GM19467 (cell line): ENCODE measurements around the gene GSG1L.

Experiments used
- ATAC-seq: cut with Tn5 transposase; IDR thresholded peaks from one replicate; pipeline ENCODE4 v1.9.1; 2021; ENCODE audit warnings: mild to moderate bottlenecking, moderate library complexity; ENCODE audit not compliant: unreplicated experiment

GSG1L gene

GRCh38 chr16:27826081-27826892 is 237.2 kb downstream of the GSG1L start:
- no peak for ATAC-seq

GRCh38 chr16:27824786-27825185 is 238.7 kb downstream of the GSG1L start:
- ATAC-seq: no peak

- no peak for ATAC-seq
These were observed 239.5 kb downstream of the GSG1L start for GRCh38 chr16:27824006-27824405.

GRCh38 chr16:27823421-27823820 is 240.1 kb downstream of the GSG1L start:
- no peak for ATAC-seq

GRCh38 chr16:27822996-27823395 is 240.5 kb downstream of the GSG1L start:
- ATAC-seq: no peak

- no peak for ATAC-seq
These were observed 241.0 kb downstream of the GSG1L start for GRCh38 chr16:27822529-27822928.

GRCh38 chr16:27820646-27821345 is 242.7 kb downstream of the GSG1L start:
- no peak for ATAC-seq

- no peak for ATAC-seq
These were observed 243.5 kb downstream of the GSG1L start for GRCh38 chr16:27819881-27820610.

- no peak for ATAC-seq
These were observed 244.2 kb downstream of the GSG1L start for GRCh38 chr16:27819356-27819755.

GRCh38 chr16:27818246-27818645 is 245.3 kb downstream of the GSG1L start:
- no peak for ATAC-seq

GRCh38 chr16:27817038-27817437 is 246.5 kb downstream of the GSG1L start:
- ATAC-seq: no peak

GRCh38 chr16:27816561-27816960 is 247.0 kb downstream of the GSG1L start:
- ATAC-seq: no peak

- ATAC-seq: no peak
These were observed 249.9 kb downstream of the GSG1L start for GRCh38 chr16:27813591-27813990.

- no peak for ATAC-seq
These were observed 251.6 kb downstream of the GSG1L start for GRCh38 chr16:27811881-27812280.

GRCh38 chr16:27806986-27807385 is 256.5 kb downstream of the GSG1L start:
- no peak for ATAC-seq

GRCh38 chr16:27806388-27806787 is 257.1 kb downstream of the GSG1L start:
- no peak for ATAC-seq

- ATAC-seq: no peak
These were observed 257.6 kb downstream of the GSG1L start for GRCh38 chr16:27805828-27806351.

GRCh38 chr16:27803775-27804549 is 259.6 kb downstream of the GSG1L start:
- ATAC-seq: no peak

GRCh38 chr16:27802664-27803439 is 260.7 kb downstream of the GSG1L start:
- no peak for ATAC-seq
